Esophagus squamous epithelium (tissue), 4 donors: Measurements from ENCODE around the gene ZSCAN1.

ENCODE experiments used
- CTCF ChIP-seq, 6 experiments: fragments of 450-650 bp in 4 of 6; fragments of 200-600 bp in 2 of 6; sonication (generic) in 2 of 6; IDR thresholded peaks; one replicate each; pipeline ENCODE4 v1.5.1; 2016 to 2019; ENCODE audit warnings: antibody characterized with exemption in 6 of 6, mild to moderate bottlenecking in 4 of 6, moderate library complexity in 4 of 6
- POLR2A ChIP-seq, 4 donors: fragments of 450-650 bp; IDR thresholded peaks; one replicate each; pipeline ENCODE4 v1.6.1; 2017; ENCODE audit warnings: antibody characterized with exemption in 4 of 4, mild to moderate bottlenecking in 4 of 4, moderate library complexity in 3 of 4

- TF ChIP-seq CTCF (IDR thresholded peaks at IDR 0.05) (peak in 2 of 6 experiments; percentile 6 to 26), POLR2A (IDR thresholded peaks at IDR 0.05) (no peak)
Observed at GRCh38 chr19:58009666-58010301, 24.0 kb upstream of the ZSCAN1 start.
